B cell (primary cell): Measurements from ENCODE around the gene NAA80. TPM values are rescaled to one million over a fixed set of nuclear protein-coding genes. Genes with fewer than 3 reads are reported as not detected.
"Not testable (repeated sequence)": the region's sequence is repeated elsewhere in the genome, so short reads cannot be mapped to it uniquely, and the experiment has no call there.

Experiments used
- ATAC-seq: fragments of 200-7000 bp; cut with Tn5 transposase; one replicate; pipeline ENCODE4 v1.10.0; 2021; ENCODE audit warnings: low read depth, mild to moderate bottlenecking, moderate number of reproducible peaks, moderate library complexity
- CTCF ChIA-PET: fragments of 350-600 bp; sonication (Branson Sonifier 250); formaldehyde crosslinking; loops from one replicate; lab custom pipeline; 2021; ENCODE audit warnings: antibody characterized with exemption, inconsistent platforms; lab: Charles Lee
- POLR2A ChIA-PET: fragments of 350-600 bp; sonication (Branson Sonifier 250); formaldehyde crosslinking; loops from one replicate; lab custom pipeline; 2021; ENCODE audit warnings: antibody characterized with exemption; lab: Charles Lee
- DNase-seq: peaks from one replicate; pipeline ENCODE4 v3.0.0; 2013
- H2AFZ ChIP-seq: 2 replicates; pipeline ENCODE4 v1.6.1; 2012; ENCODE audit warnings: mild to moderate bottlenecking, low read depth, low read length; ENCODE audit not compliant: insufficient read depth, poor library complexity, severe bottlenecking
- H3K27ac ChIP-seq, 2 donors: 1 replicate in 1 of 2; 2 replicates in 1 of 2; pipeline ENCODE4 v1.5.1; 2012 to 2013; ENCODE audit warnings: low read length in 2 of 2, mild to moderate bottlenecking in 2 of 2, moderate library complexity in 1 of 2
- H3K27me3 ChIP-seq, 4 experiments: fragments of 200-600 bp in 1 of 4; sonication (generic) in 1 of 4; replicated peaks in 1 of 4; 1 replicate in 2 of 4; 2 replicates in 2 of 4; pipeline versions ENCODE4 v1.6.1 to v1.7.0; 2013 to 2016; ENCODE audit warnings: low read length in 3 of 4, mild to moderate bottlenecking in 2 of 4, mixed read lengths in 1 of 4, moderate library complexity in 1 of 4; ENCODE audit not compliant: insufficient read depth in 4 of 4, control insufficient read depth in 3 of 4; ENCODE audit errors: control extremely low read depth in 1 of 4
- H3K36me3 ChIP-seq, 2 experiments: replicated peaks in 1 of 2; 1 replicate in 1 of 2; 2 replicates in 1 of 2; pipeline versions ENCODE4 v1.6.1 to v1.7.1; 2013; ENCODE audit warnings: low read length in 1 of 2; ENCODE audit not compliant: insufficient read depth in 2 of 2, control insufficient read depth in 1 of 2; ENCODE audit errors: control extremely low read depth in 1 of 2, extremely low read depth in 1 of 2
- H3K4me1 ChIP-seq, 2 donors: fragments of 200-600 bp in 1 of 2; sonication (generic) in 1 of 2; 1 replicate in 1 of 2; 2 replicates in 1 of 2; pipeline versions ENCODE4 v1.5.1 to v1.6.1; 2013 to 2017; ENCODE audit warnings: low read length in 2 of 2; ENCODE audit not compliant: control insufficient read depth in 2 of 2, insufficient read depth in 2 of 2
- H3K4me2 ChIP-seq: replicated peaks from 2 replicates; pipeline ENCODE3; 2012; ENCODE audit warnings: mild to moderate bottlenecking, low read depth, low read length; ENCODE audit not compliant: poor library complexity, severe bottlenecking
- H3K4me3 ChIP-seq, 5 experiments: fragments of 200-600 bp in 1 of 5; sonication (generic) in 1 of 5; 1 replicate in 3 of 5; 2 replicates in 2 of 5; pipeline versions ENCODE4 v1.5.1 to v1.7.0; 2011 to 2016; ENCODE audit warnings: low read length in 4 of 5, mild to moderate bottlenecking in 4 of 5, low read depth in 2 of 5, control low read depth in 1 of 5, moderate library complexity in 1 of 5; ENCODE audit not compliant: insufficient read depth in 1 of 5; ENCODE audit errors: control extremely low read depth in 1 of 5, extremely low read depth in 1 of 5
- H3K79me2 ChIP-seq: fragments of 200-600 bp; sonication (generic); one replicate; pipeline ENCODE4 v1.6.0; 2016; ENCODE audit warnings: low read length; ENCODE audit not compliant: control insufficient read depth, insufficient read depth
- H3K9ac ChIP-seq: fragments of 200-600 bp; sonication (generic); 2 replicates; pipeline ENCODE4 v1.6.1; 2017; ENCODE audit warnings: mild to moderate bottlenecking, low read length, moderate library complexity
- H3K9me3 ChIP-seq, 3 donors: one replicate each; pipeline versions ENCODE4 v1.6.1 to v1.7.1; 2013; ENCODE audit warnings: low read length in 2 of 3; ENCODE audit not compliant: control insufficient read depth in 2 of 3, insufficient read depth in 1 of 3; ENCODE audit errors: control extremely low read depth in 1 of 3
- H4K20me1 ChIP-seq: 2 replicates; pipeline ENCODE4 v1.6.0; 2012; ENCODE audit warnings: mild to moderate bottlenecking, low read length; ENCODE audit not compliant: insufficient read depth, control insufficient read depth, poor library complexity, severe bottlenecking
- H3K27ac Mint-ChIP-seq: one replicate; pipeline ENCODE4 v1.8.0; 2021; ENCODE audit warnings: mixed read lengths
- H3K27me3 Mint-ChIP-seq: one replicate; pipeline ENCODE4 v1.8.0; 2021; ENCODE audit warnings: mixed read lengths
- H3K4me1 Mint-ChIP-seq: one replicate; pipeline ENCODE4 v1.8.0; 2021; ENCODE audit warnings: mixed read lengths
- H3K4me3 Mint-ChIP-seq: one replicate; pipeline ENCODE4 v1.8.0; 2021; ENCODE audit warnings: mixed read lengths
- H3K9me3 Mint-ChIP-seq: one replicate; pipeline ENCODE4 v1.8.0; 2022; ENCODE audit warnings: mixed read lengths; ENCODE audit not compliant: insufficient read depth
- EZH2 ChIP-seq: IDR thresholded peaks from 2 replicates; pipeline ENCODE4 v1.6.1; 2012; ENCODE audit warnings: borderline replicate concordance, low read depth, mild to moderate bottlenecking, moderate library complexity, low read length; ENCODE audit not compliant: insufficient read depth, poor library complexity, severe bottlenecking
- WGBS: methylation state at CpG from one replicate; pipeline ENCODE4 v1.1.5; 2013; ENCODE audit warnings: missing lambda C conversion rate; ENCODE audit not compliant: insufficient coverage; 5-methylcytosine and 5-hydroxymethylcytosine counted together
- intact Hi-C: fragments of 100-400 bp; cut with micrococcal nuclease; formaldehyde crosslinking; loops from one replicate; pipeline ENCODE4 v1.10.0; 2022
- polyA plus RNA-seq: library from polyadenylated mRNA; depleted of rRNA; stranded (reverse); fragments of >200 nt; gene quantifications from 2 replicates; pipeline ENCODE4 v1.2.3, GENCODE V29; 2012
- total RNA-seq, 2 donors: library from RNA; stranded (reverse); fragments of 120-200 nt in 1 of 2; gene quantifications; 1 replicate in 1 of 2; 2 replicates in 1 of 2; pipeline versions ENCODE4 v1.2.3 to v1.2.4, GENCODE V29; 2013 to 2022
- TF ChIP-seq, protein P1 (sequence below): fragments of 200-600 bp; IDR thresholded peaks from one replicate; pipeline ENCODE4 v1.8.0; 2022; ENCODE audit warnings: antibody characterized with exemption, mild to moderate bottlenecking

The NAA80 gene
- total and polyA plus RNA-seq, 2 donors (not counting 1 experiment from before 2014, with no cell fraction given), result 37.8 to 49.0 TPM

DNA sequence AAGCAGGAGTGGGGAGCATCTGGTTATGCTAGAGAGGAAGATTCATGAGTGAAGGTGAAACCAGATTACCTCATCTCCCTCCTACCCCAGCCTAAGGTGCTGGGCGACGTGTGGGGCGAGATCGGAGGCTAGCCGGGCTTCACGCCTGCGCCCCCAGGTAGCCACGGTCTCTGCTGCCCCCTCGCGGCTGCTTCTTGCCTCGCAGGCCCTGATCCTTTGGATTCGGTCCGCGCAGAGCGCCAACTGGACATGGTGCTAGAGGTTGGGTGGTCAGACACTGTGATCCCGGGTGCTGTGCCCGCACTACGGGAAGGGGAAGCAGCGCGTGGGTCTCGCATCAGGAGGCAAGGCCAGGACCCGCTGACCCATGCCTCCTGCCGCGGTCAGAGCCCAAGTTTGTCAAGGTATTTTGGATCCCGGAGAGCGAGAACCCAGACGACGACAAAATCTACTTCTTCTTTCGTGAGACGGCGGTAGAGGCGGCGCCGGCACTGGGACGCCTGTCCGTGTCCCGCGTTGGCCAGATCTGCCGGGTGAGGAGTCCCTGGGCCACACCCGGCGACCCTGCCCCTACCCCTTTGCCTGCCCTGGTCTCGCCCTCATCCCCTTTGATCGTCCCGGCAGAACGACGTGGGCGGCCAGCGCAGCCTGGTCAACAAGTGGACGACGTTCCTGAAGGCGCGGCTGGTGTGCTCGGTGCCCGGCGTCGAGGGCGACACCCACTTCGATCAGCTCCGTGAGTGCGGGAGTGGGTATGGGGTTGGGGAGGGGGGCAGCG, 26.1 kb downstream of the NAA80 start:
- peak overlapping the region in 3 of 5 experiments; percentile 8 to 48 (median 30) for H3K4me3 ChIP-seq

DNA sequence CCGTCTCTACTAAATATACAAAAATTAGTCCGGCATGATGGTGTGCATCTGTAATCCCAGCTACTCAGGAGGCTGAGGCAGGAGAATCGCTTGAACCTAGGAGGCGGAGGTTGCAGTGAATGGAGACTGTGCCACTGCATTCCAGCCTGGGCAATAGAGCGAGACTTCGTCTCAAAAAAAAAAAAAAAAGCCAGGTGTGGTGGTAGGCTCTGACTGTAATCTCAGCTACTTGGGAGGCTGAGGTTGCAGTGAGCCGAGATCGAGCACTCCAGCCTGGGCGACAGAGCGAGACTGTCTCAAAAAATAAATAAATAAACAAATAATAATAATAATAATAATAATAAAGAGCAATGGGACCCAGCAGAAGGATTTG, 26.7 kb downstream of the NAA80 start:
- H3K9me3 ChIP-seq, H3K9ac ChIP-seq, ATAC-seq, H2AFZ ChIP-seq, H3K27ac ChIP-seq, POLR2A ChIA-PET, H3K36me3 ChIP-seq, H3K79me2 ChIP-seq, DNase-seq, H3K4me3 ChIP-seq, H3K9me3 Mint-ChIP-seq, H3K4me3 Mint-ChIP-seq, H3K27ac Mint-ChIP-seq: not testable (repeated sequence)
- intact Hi-C loops, result loop anchor here (2.0 kb wide), 1 partner anchor 26 kb away; no protein-coding TSS in a partner anchor
- peaks cover 35% of the 10 kb centered on the region for H3K27me3 Mint-ChIP-seq
- Histone ChIP-seq H4K20me1 (peaks cover 10% of the 10 kb centered on the region), H3K4me1 (peaks cover 33 to 39% of the 10 kb centered on the region in 2 donors), H3K27me3 (peaks cover 0 to 55% (median 23%) of the 10 kb centered on the region in 4 experiments), H3K4me2 (peak overlapping the region; percentile 91)
- CTCF ChIA-PET, result interaction anchor here (0.8 to 5.5 kb wide), 12 partner anchors 10 to 152 kb away, joined by 3 to 46 read pairs (median 4); partner anchors contain the start of genes GNAI2 and GNAT1
- 93% methylated on average over 5 of the region's 10 CpGs for WGBS
- H3K4me1 Mint-ChIP-seq, result peaks cover 26% of the 10 kb centered on the region

More for the DNA sequence above, 26.1 kb downstream of the NAA80 start:
- no peak for TF ChIP-seq EZH2
- TF ChIP-seq, protein P1, sequence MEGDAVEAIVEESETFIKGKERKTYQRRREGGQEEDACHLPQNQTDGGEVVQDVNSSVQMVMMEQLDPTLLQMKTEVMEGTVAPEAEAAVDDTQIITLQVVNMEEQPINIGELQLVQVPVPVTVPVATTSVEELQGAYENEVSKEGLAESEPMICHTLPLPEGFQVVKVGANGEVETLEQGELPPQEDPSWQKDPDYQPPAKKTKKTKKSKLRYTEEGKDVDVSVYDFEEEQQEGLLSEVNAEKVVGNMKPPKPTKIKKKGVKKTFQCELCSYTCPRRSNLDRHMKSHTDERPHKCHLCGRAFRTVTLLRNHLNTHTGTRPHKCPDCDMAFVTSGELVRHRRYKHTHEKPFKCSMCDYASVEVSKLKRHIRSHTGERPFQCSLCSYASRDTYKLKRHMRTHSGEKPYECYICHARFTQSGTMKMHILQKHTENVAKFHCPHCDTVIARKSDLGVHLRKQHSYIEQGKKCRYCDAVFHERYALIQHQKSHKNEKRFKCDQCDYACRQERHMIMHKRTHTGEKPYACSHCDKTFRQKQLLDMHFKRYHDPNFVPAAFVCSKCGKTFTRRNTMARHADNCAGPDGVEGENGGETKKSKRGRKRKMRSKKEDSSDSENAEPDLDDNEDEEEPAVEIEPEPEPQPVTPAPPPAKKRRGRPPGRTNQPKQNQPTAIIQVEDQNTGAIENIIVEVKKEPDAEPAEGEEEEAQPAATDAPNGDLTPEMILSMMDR, result peak; percentile 97
- Histone ChIP-seq H4K20me1 (peaks cover 10% of the 10 kb centered on the region), H3K27me3 (peaks cover 0 to 53% (median 21%) of the 10 kb centered on the region in 4 experiments), H3K9ac (peak overlapping the region; percentile 37), H3K27ac (no peak overlapping the region), H2AFZ (peak overlapping the region; percentile 73), H3K4me1 (peaks cover 33 to 39% of the 10 kb centered on the region in 2 donors), H3K36me3 (no peaks in the 10 kb centered on the region), H3K79me2 (no peaks in the 10 kb centered on the region), H3K9me3 (peaks cover 0 to 3% (median 0%) of the 10 kb centered on the region in 3 donors), H3K4me2 (peak overlapping the region; percentile 91)
- Mint-ChIP-seq H3K27me3 (peaks cover 36% of the 10 kb centered on the region), H3K4me3 (peak overlapping the region; percentile 82), H3K27ac (peak overlapping the region; percentile 81), H3K4me1 (peaks cover 26% of the 10 kb centered on the region), H3K9me3 (no peaks in the 10 kb centered on the region)
- ATAC-seq (peak; percentile 98), DNase-seq (peak; percentile 91)
- WGBS, result 4% methylated on average over 61 of the region's 61 CpGs
- POLR2A ChIA-PET, result no interaction called here
- intact Hi-C loops, result loop anchor here (1.0 to 2.0 kb wide), 3 partner anchors 13 to 46 kb away; no protein-coding TSS in a partner anchor
- CTCF ChIA-PET, result interaction anchor here (0.8 to 5.5 kb wide), 9 partner anchors 10 to 100 kb away, joined by 3 to 46 read pairs (median 4); partner anchors contain the start of genes GNAI2 and GNAT1
